IMR-90 (cell line): ENCODE measurements around the gene DHRS13. TPM values are rescaled to one million over a fixed set of nuclear protein-coding genes. Genes with fewer than 3 reads are reported as not detected.

ENCODE experiments used
- ATAC-seq: fragments of 200-7000 bp; cut with Tn5 transposase; 2 replicates; pipeline ENCODE4 v1.9.1; 2020; ENCODE audit warnings: low read depth, mild to moderate bottlenecking, moderate library complexity
- BruUV-seq: library from RNA; stranded (reverse); fragments of 400-500 nt; replicated peaks from 2 replicates; lab custom pipeline; 2021; lab: Mats Ljungman, UMichigan
- CTCF ChIA-PET: fragments of 300-600 bp; formaldehyde crosslinking; extraction: SDS; loops from one replicate; lab custom pipeline; 2021; ENCODE audit warnings: antibody characterized with exemption; lab: Yijun Ruan, JAX
- POLR2A ChIA-PET: fragments of 300-600 bp; sonication (Branson Sonifier 250); formaldehyde crosslinking; loops from one replicate; lab custom pipeline; 2022; ENCODE audit warnings: antibody characterized with exemption; ENCODE audit not compliant: unreplicated experiment; lab: Charles Lee
- DNase-seq: peaks from one replicate; pipeline ENCODE4 v3.0.0; 2013
- H2AFZ ChIP-seq: replicated peaks from 2 replicates; pipeline ENCODE3; 2013; ENCODE audit warnings: low read length, mild to moderate bottlenecking; ENCODE audit not compliant: poor library complexity
- H2AK5ac ChIP-seq: 2 replicates; pipeline ENCODE4 v1.6.1; 2013; ENCODE audit warnings: low read depth, low read length, inconsistent platforms
- H2AK9ac ChIP-seq: replicated peaks from 2 replicates; pipeline ENCODE3; 2013; ENCODE audit warnings: mild to moderate bottlenecking, low read depth, low read length, moderate library complexity; ENCODE audit not compliant: poor library complexity
- H2BK120ac ChIP-seq: 2 replicates; pipeline ENCODE4 v1.6.1; 2013; ENCODE audit warnings: low read depth, low read length, inconsistent platforms
- H2BK15ac ChIP-seq: 3 replicates; pipeline ENCODE4 v1.6.1; 2013; ENCODE audit warnings: low read depth, low read length, inconsistent platforms
- H2BK20ac ChIP-seq: 2 replicates; pipeline ENCODE4 v1.6.1; 2013; ENCODE audit warnings: low read depth, mild to moderate bottlenecking, inconsistent platforms, low read length, moderate library complexity
- H2BK5ac ChIP-seq: 2 replicates; pipeline ENCODE4 v1.6.1; 2013; ENCODE audit warnings: mild to moderate bottlenecking, low read depth, low read length, inconsistent platforms; ENCODE audit not compliant: poor library complexity, severe bottlenecking
- H3K14ac ChIP-seq: replicated peaks from 2 replicates; pipeline ENCODE4 v1.6.1; 2013; ENCODE audit warnings: low read depth, low read length, inconsistent platforms
- H3K18ac ChIP-seq: 2 replicates; pipeline ENCODE4 v1.6.1; 2013; ENCODE audit warnings: low read depth, low read length, control low read depth
- H3K23ac ChIP-seq: 2 replicates; pipeline ENCODE4 v1.6.1; 2013; ENCODE audit warnings: low read depth, low read length, inconsistent platforms
- H3K27ac ChIP-seq: 2 replicates; pipeline ENCODE4 v1.5.1; 2013; ENCODE audit warnings: mild to moderate bottlenecking, control low read depth, low read length; ENCODE audit not compliant: insufficient read depth
- H3K27me3 ChIP-seq: 2 replicates; pipeline ENCODE4 v1.6.1; 2013; ENCODE audit warnings: low read length; ENCODE audit not compliant: control insufficient read depth, insufficient read depth
- H3K36me3 ChIP-seq: 2 replicates; pipeline ENCODE4 v1.6.1; 2013; ENCODE audit warnings: low read length, mixed read lengths; ENCODE audit not compliant: control insufficient read depth, insufficient read depth
- H3K4ac ChIP-seq: 2 replicates; pipeline ENCODE4 v1.6.1; 2013; ENCODE audit warnings: low read depth, low read length, inconsistent platforms
- H3K4me1 ChIP-seq: 2 replicates; pipeline ENCODE4 v1.6.1; 2013; ENCODE audit warnings: low read length, mixed read lengths; ENCODE audit not compliant: control insufficient read depth, insufficient read depth
- H3K4me2 ChIP-seq: 2 replicates; pipeline ENCODE4 v1.6.1; 2013; ENCODE audit warnings: low read depth, mild to moderate bottlenecking, control low read depth, low read length, moderate library complexity
- H3K4me3 ChIP-seq: 2 replicates; pipeline ENCODE4 v1.5.1; 2013; ENCODE audit warnings: low read depth, mild to moderate bottlenecking, control low read depth, low read length, moderate library complexity; ENCODE audit not compliant: insufficient read depth
- H3K56ac ChIP-seq: 2 replicates; pipeline ENCODE4 v1.6.1; 2013; ENCODE audit warnings: low read length, inconsistent platforms; ENCODE audit not compliant: insufficient read depth; ENCODE audit errors: extremely low read depth
- H3K79me1 ChIP-seq, 2 experiments: 2 replicates each; pipeline ENCODE4 v1.6.1; 2013; ENCODE audit warnings: low read length in 2 of 2, inconsistent platforms in 1 of 2, low read depth in 1 of 2
- H3K9ac ChIP-seq: 2 replicates; pipeline ENCODE4 v1.6.1; 2013; ENCODE audit warnings: low read depth, low read length, control low read depth
- H3K9me1 ChIP-seq: 2 replicates; pipeline ENCODE4 v1.6.1; 2013; ENCODE audit warnings: low read length, inconsistent platforms; ENCODE audit not compliant: insufficient read depth
- H3K9me3 ChIP-seq: 2 replicates; pipeline ENCODE4 v1.6.1; 2013; ENCODE audit warnings: low read length; ENCODE audit not compliant: control insufficient read depth, insufficient read depth
- H4K20me1 ChIP-seq: 2 replicates; pipeline ENCODE4 v1.6.1; 2013; ENCODE audit warnings: low read length, inconsistent platforms; ENCODE audit not compliant: insufficient read depth
- H4K5ac ChIP-seq: 2 replicates; pipeline ENCODE4 v1.6.1; 2013; ENCODE audit warnings: mild to moderate bottlenecking, low read depth, low read length, control low read depth
- H4K8ac ChIP-seq, 2 experiments: 2 replicates each; pipeline ENCODE4 v1.6.1; 2013; ENCODE audit warnings: low read depth in 2 of 2, low read length in 2 of 2, control low read depth in 1 of 2, inconsistent platforms in 1 of 2
- H4K91ac ChIP-seq: 2 replicates; pipeline ENCODE4 v1.6.1; 2013; ENCODE audit warnings: low read depth, low read length, inconsistent platforms; ENCODE audit not compliant: insufficient read depth
- BHLHE40 ChIP-seq: fragments of 150-350 bp; IDR thresholded peaks from 2 replicates; pipeline ENCODE4 v1.6.1; 2016; ENCODE audit warnings: mild to moderate bottlenecking, low read depth, low read length
- CEBPB ChIP-seq: IDR thresholded peaks from 2 replicates; pipeline ENCODE4 v1.6.1; 2012; ENCODE audit warnings: low read depth, low read length, improper control_type of control experiment
- FOS ChIP-seq: fragments of 150-350 bp; IDR thresholded peaks from 2 replicates; pipeline ENCODE4 v1.6.1; 2016; ENCODE audit warnings: low read depth, low read length
- MAFK ChIP-seq: IDR thresholded peaks from 2 replicates; pipeline ENCODE4 v1.6.1; 2012; ENCODE audit warnings: low read depth, low read length, improper control_type of control experiment
- MAZ ChIP-seq: IDR thresholded peaks from 2 replicates; pipeline ENCODE4 v1.6.1; 2012; ENCODE audit warnings: low read depth, mild to moderate bottlenecking, low read length, improper control_type of control experiment, moderate library complexity, borderline replicate concordance
- MXI1 ChIP-seq: IDR thresholded peaks from 2 replicates; pipeline ENCODE4 v1.6.1; 2012; ENCODE audit warnings: low read depth, mild to moderate bottlenecking, low read length, moderate library complexity, borderline replicate concordance
- NFE2L2 ChIP-seq: fragments of 150-350 bp; IDR thresholded peaks from 2 replicates; pipeline ENCODE4 v1.6.1; 2016; ENCODE audit warnings: low read depth, mild to moderate bottlenecking, low read length
- POLR2A ChIP-seq: IDR thresholded peaks from 2 replicates; pipeline ENCODE4 v1.6.1; 2012; ENCODE audit warnings: mild to moderate bottlenecking, low read depth, low read length
- RAD21 ChIP-seq: IDR thresholded peaks from 2 replicates; pipeline ENCODE4 v1.6.1; 2012; ENCODE audit warnings: low read length, improper control_type of control experiment
- RCOR1 ChIP-seq: IDR thresholded peaks from 2 replicates; pipeline ENCODE4 v1.6.1; 2012; ENCODE audit warnings: mild to moderate bottlenecking, low read length, improper control_type of control experiment; ENCODE audit not compliant: insufficient replicate concordance
- WGBS, 2 experiments: methylation state at CpG; one replicate each; pipeline versions ENCODE4 v1.1.5 to v1.1.7; 2013; ENCODE audit warnings: missing lambda C conversion rate in 2 of 2; ENCODE audit not compliant: insufficient read length in 1 of 2; ENCODE audit errors: extremely low coverage in 2 of 2; 5-methylcytosine and 5-hydroxymethylcytosine counted together
- dilution Hi-C: fragments of 300-500 bp; cut with HindIII; formaldehyde crosslinking; loops from one replicate; pipeline ENCODE4 v1.14.3; 2018; ENCODE audit warnings: low sequenced_read_pairs; ENCODE audit not compliant: unreplicated experiment
- in situ Hi-C: fragments of 300-500 bp; cut with MboI; formaldehyde crosslinking; loops from 3 replicates; pipeline ENCODE4 v1.14.3; 2019; ENCODE audit warnings: low sequenced_read_pairs, inconsistent platforms, mixed read lengths
- intact Hi-C: fragments of 100-400 bp; cut with micrococcal nuclease; formaldehyde crosslinking; loops from 2 replicates; pipeline ENCODE4 v1.10.0; 2022
- polyA plus RNA-seq, 3 experiments: library from polyadenylated mRNA; depleted of rRNA; stranded (reverse); fragments of >200 nt; gene quantifications; 2 replicates each; pipeline ENCODE4 v1.2.3, GENCODE V29; 2012; ENCODE audit warnings: low replicate concordance in 1 of 3
- total RNA-seq: library from RNA; depleted of rRNA; stranded (reverse); fragments of >200 nt; gene quantifications from 2 replicates; pipeline ENCODE4 v1.2.3, GENCODE V29; 2012
- TF ChIP-seq, protein P1 (sequence below): fragments of 150-350 bp; IDR thresholded peaks from 2 replicates; pipeline ENCODE4 v1.6.1; 2016; ENCODE audit warnings: low read depth, mild to moderate bottlenecking, low read length, moderate library complexity, borderline replicate concordance
- TF ChIP-seq, protein P2 (sequence below): fragments of 150-350 bp; IDR thresholded peaks from 2 replicates; pipeline ENCODE4 v1.6.1; 2017; ENCODE audit warnings: mild to moderate bottlenecking, antibody characterized with exemption, low read length, low read depth
- TF ChIP-seq, protein P3 (sequence below): conservative IDR thresholded peaks from 2 replicates; pipeline ENCODE4 v1.5.1; 2012; ENCODE audit warnings: mild to moderate bottlenecking, low read depth, low read length, improper control_type of control experiment

Gene DHRS13
- total and polyA plus RNA-seq, 2 of the 4 experiments (the other 2 are of a cell fraction) = 2.7 to 3.9 TPM

DNA sequence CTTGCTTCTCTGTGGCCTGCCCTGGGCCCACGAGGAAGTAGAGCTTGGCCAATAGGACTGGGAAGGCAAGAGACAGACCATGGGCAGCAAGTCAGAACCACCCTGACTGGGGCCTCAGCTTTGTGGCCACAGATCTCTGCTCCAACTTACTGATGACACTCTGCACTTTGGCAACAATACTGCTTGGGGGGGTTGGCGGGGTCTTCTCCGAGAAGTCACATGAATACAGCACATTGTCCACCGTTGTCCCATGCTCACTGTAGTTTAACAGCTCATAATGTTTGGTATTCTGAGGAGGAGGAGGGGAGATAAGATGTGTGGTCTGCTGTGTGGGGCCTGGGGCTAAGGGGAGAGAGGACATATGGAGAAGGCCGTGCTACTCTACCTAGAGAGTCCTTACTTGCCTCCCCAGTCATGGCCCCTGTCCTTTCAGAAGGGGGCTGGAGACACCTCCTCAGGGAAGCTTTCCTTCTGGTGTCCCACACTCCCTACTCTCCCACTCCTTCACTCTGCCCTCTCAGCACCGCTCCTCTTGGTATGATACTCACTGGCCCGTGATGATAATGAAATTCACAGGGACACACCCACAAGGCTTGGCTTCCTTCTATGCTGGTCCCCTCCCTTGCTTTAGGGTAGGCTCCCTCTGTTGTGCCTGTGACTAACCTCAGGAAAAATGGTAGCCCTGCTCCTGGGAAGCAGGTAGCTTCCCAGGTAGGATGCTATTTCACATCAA lies 4.0 kb upstream of the DHRS13 start (continued):
- TF ChIP-seq FOS (no peak), NFE2L2 (no peak)

DNA sequence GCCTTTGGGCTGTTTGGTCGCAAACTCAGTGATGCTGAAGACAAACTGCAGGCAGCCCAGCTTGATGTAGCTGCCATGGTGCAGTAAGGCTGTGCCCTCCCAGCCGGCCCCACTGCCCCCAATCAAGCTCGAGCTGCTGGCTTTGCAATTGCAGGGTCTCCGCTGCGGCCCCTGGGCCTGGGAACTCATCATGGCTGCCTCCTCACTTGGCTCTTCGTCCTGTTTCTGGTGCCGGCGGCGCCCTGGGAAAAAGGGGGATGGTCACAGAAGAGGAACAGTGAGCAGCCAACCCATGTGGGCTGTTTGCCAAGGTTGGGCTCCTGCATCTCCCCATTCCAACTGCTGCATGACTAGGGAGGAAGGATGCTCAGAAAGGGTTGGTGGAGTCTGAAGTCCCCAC lies 3.4 kb upstream of the DHRS13 start:
- peaks cover 45% of the 10 kb centered on the region for H3K36me3 ChIP-seq
- no peak overlapping the region for H4K91ac ChIP-seq
- H2BK20ac ChIP-seq = no peak overlapping the region
- H3K9me3 ChIP-seq = no peaks in the 10 kb centered on the region
- H4K5ac ChIP-seq = no peak overlapping the region
- CTCF ChIA-PET = no interaction called here
- no peak overlapping the region for H2AK9ac ChIP-seq
- H4K20me1 ChIP-seq = peaks cover 41% of the 10 kb centered on the region; the same call in 1 of the 2 replicates
- H3K9me1 ChIP-seq = peaks cover 13% of the 10 kb centered on the region
- peaks cover 10 to 45% of the 10 kb centered on the region in 2 experiments; a peak in 3 of 4 replicates for H3K79me1 ChIP-seq
- no peak for DNase-seq
- no peak overlapping the region for H3K18ac ChIP-seq
- no peak overlapping the region for H2BK120ac ChIP-seq
- POLR2A ChIA-PET = no interaction called here
- no peak overlapping the region for H3K56ac ChIP-seq
- H3K9ac ChIP-seq = no peak overlapping the region
- no peak overlapping the region for H3K4me2 ChIP-seq
- in situ Hi-C loops = no loop called here
- H2BK5ac ChIP-seq = no peak overlapping the region
- H2AK5ac ChIP-seq = no peak overlapping the region
- H4K8ac ChIP-seq = no peak overlapping the region
- no peak overlapping the region for H3K23ac ChIP-seq
- no peak overlapping the region for H3K4me3 ChIP-seq
- 85% methylated on average over 2 of the region's 9 CpGs; no CpG with 5 or more reads in 1 of the 2 experiments for WGBS, 2 experiments
- dilution Hi-C loops = no loop called here
- H3K14ac ChIP-seq = no peak overlapping the region
- peaks cover 20% of the 10 kb centered on the region for H3K4me1 ChIP-seq
- BruUV-seq = no TSS peak
- H3K27me3 ChIP-seq = no peaks in the 10 kb centered on the region
- no peak overlapping the region for H2BK15ac ChIP-seq
- no peak for ATAC-seq
- H3K4ac ChIP-seq = no peak overlapping the region
- no peak overlapping the region for H3K27ac ChIP-seq
- H2AFZ ChIP-seq = no peak overlapping the region
- intact Hi-C loops = loop anchor here (5.0 kb wide), 1 partner anchor 41 kb away; no protein-coding TSS in a partner anchor
- TF ChIP-seq POLR2A (no peak), MXI1 (no peak), RCOR1 (no peak), MAFK (no peak), BHLHE40 (no peak), RAD21 (no peak), MAZ (no peak), CEBPB (no peak), NFE2L2 (no peak), FOS (no peak)
- TF ChIP-seq, protein P1, sequence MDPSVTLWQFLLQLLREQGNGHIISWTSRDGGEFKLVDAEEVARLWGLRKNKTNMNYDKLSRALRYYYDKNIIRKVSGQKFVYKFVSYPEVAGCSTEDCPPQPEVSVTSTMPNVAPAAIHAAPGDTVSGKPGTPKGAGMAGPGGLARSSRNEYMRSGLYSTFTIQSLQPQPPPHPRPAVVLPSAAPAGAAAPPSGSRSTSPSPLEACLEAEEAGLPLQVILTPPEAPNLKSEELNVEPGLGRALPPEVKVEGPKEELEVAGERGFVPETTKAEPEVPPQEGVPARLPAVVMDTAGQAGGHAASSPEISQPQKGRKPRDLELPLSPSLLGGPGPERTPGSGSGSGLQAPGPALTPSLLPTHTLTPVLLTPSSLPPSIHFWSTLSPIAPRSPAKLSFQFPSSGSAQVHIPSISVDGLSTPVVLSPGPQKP = no peak
- TF ChIP-seq, protein P2, sequence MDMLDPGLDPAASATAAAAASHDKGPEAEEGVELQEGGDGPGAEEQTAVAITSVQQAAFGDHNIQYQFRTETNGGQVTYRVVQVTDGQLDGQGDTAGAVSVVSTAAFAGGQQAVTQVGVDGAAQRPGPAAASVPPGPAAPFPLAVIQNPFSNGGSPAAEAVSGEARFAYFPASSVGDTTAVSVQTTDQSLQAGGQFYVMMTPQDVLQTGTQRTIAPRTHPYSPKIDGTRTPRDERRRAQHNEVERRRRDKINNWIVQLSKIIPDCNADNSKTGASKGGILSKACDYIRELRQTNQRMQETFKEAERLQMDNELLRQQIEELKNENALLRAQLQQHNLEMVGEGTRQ = no peak
- TF ChIP-seq, protein P3, sequence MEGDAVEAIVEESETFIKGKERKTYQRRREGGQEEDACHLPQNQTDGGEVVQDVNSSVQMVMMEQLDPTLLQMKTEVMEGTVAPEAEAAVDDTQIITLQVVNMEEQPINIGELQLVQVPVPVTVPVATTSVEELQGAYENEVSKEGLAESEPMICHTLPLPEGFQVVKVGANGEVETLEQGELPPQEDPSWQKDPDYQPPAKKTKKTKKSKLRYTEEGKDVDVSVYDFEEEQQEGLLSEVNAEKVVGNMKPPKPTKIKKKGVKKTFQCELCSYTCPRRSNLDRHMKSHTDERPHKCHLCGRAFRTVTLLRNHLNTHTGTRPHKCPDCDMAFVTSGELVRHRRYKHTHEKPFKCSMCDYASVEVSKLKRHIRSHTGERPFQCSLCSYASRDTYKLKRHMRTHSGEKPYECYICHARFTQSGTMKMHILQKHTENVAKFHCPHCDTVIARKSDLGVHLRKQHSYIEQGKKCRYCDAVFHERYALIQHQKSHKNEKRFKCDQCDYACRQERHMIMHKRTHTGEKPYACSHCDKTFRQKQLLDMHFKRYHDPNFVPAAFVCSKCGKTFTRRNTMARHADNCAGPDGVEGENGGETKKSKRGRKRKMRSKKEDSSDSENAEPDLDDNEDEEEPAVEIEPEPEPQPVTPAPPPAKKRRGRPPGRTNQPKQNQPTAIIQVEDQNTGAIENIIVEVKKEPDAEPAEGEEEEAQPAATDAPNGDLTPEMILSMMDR = no peak
